ENCODE measurements around the gene TLCD2.
A peak's percentile ranks its signal among the peaks of the same experiment; 100 is the strongest.
"Not testable (repeated sequence)": the region's sequence is repeated elsewhere in the genome, so short reads cannot be mapped to it uniquely, and the experiment has no call there.

The TLCD2 gene

DNA sequence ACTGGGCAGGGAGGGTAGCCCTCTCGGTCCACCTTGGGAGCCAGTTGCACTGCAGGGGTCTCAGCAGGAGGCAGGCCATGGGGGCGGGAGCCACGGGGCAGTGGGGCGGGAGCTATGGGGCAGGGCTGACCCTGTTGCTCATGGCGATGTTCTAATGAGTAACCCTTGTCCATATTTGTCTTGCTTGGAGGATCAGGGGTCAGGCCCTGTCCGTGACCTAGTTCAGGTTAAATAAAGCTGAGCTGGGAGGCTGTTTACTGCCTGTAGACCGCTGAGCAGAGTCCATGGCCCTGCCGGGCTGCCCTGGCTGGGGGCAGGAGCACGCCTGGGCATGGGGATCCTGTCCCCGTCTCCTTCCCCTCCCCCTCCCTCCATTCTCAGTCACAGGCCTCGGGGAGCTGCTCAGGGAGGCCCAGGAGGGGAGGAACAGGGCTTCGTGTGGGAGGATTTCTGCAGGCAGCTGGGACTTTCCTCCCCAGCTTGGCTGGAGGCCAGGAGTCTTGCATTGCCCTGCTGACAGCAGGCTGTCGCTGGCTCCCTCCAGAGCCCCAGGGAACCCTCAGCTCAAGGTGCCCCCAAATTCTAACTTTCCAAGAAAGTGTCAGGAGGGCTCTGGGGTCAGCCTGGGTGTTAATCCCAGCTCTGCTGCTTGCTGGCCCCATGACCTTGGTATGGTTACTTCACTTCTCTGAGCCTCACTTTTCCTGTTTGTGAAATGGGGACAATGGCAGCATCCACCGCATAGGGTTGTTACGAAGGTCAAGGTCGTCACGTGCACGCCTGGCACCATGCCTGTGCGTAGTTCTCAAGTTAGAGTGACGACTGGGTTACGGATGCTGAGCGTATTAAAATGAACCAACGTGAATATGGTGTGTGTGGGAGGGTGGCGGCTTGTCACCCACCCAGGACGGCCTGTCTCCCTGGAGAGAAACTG lies 26.4 kb upstream of the TLCD2 start:
- DNase-seq: peak in 2 of 51 donors; percentile 12 to 22

DNA sequence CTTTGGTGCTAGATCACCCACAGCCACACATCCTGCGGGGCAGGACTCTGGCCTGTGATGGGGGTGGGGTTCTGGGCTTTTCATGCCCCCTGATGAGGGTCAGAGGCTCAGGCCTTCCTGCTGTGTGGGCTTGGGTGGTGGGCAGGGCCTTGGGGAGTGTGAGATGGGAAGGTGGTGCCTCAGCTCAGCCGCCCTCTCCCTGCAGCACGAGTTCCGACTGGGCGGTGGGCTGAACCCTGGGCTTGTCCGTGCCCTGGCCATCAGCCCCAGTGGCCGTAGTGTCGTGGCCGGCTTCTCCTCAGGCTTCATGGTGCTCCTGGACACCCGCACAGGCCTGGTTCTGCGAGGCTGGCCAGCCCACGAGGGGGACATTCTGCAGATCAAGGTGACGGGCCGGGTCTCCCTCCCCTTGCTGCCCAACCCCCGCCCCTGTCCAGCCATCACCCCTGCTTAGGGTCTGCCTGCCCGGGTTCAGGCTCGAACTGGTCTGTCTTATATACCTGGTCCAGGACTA lies 25.7 kb upstream of the TLCD2 start:
- no peak for DNase-seq

DNA sequence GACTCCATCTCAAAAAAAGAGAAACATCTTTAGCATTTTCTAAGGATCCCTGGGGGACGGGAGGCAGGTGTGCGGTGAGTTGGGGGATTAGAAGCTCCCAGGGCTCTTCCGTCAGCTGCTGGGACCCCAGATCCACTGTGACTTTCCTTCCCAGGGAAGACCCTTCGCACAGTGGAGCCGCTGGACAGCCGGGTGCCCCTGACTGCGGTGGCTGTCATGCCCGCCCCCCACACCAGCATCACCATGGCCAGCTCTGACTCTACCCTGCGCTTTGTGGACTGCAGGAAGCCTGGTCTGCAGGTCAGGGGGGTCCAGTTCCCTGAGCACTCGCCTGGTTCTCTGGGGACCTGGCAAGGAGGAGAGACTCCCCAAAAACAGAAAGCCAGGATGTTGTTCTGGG lies 25.2 kb upstream of the TLCD2 start:
- no peak for DNase-seq

DNA sequence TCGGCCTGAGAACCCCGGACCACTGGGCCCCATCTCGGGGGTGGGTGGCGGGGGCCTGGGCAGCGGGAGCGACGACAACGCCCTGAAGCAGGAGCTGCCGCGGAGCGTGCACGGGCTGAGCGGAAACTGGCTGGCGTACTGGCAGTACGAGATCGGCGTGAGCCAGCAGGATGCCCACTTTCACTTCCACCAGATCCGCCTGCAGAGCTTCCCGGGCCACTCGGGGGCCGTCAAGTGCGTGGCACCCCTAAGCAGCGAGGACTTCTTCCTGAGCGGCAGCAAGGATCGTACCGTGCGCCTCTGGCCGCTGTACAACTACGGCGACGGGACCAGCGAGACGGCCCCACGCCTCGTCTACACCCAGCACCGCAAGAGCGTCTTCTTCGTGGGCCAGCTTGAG lies 23.6 kb upstream of the TLCD2 start:
- no peak for DNase-seq

DNA sequence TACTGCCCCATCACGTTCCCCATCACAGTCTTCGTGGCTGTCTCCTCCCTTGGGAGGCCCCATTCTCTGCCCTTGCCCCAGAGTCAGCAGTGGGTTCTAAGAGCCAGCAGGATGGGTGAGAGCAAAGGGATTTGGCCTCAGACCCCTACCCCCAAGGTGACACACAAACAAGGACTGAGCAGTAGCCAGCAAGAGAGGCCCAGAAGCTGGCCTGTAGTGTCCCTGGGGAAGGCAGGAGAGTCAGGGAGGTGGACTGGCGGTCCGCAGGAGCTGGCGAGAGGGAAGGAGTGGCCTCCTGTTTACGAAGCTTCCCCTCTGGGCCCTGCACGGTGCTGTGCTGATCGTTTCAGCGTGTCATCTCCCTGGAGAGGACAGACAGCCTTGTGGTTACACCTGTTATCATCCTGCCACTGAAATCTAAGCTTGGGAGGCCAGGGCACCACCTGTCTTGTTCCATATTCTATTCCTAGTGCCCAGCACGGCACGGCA lies 22.7 kb upstream of the TLCD2 start:
- no peak for DNase-seq

DNA sequence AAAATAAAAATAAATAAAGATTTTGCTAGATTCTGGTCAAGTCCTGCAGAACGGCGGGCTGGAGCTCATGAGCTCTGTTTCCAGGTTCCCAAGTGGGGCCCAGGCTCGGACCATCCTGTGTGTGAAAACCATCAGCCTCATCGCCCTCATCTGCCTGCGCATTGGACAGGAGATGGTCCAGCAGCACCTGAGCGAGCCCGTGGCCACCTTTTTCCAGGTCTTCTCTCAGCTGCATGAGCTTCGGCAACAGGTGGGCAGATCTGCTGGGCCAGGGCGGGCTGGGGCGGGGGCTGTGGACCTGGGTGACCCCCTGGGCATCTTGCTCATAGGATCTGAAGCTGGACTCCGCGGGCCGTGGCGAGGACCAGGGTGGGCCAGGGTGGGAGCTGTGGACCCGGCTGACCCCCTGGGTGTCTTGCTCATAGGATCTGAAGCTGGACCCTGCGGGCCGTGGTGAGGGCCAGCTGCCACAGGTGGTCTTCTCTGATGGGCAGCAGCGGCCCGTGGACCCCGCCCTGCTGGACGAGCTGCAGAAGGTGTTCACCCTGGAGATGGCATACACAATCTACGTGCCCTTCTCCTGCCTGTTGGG lies 22.2 kb upstream of the TLCD2 start:
- DNase-seq: no peak

DNA sequence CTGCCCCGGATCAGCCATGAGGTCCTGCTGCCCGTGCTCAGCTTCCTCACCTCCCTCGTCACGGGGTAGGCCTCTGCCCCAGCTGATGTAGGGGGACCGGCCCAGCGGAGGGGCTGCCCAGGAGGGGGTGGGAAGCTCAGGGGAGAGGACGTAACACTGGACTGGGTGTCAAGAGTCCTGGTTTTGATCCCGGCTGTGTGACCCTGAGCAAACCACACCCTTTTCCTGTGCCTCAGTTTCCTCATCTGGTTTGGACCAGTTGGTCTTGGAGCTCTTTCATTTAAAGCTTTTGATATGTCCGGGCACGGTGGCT lies 21.0 kb upstream of the TLCD2 start:
- DNase-seq: no peak

DNA sequence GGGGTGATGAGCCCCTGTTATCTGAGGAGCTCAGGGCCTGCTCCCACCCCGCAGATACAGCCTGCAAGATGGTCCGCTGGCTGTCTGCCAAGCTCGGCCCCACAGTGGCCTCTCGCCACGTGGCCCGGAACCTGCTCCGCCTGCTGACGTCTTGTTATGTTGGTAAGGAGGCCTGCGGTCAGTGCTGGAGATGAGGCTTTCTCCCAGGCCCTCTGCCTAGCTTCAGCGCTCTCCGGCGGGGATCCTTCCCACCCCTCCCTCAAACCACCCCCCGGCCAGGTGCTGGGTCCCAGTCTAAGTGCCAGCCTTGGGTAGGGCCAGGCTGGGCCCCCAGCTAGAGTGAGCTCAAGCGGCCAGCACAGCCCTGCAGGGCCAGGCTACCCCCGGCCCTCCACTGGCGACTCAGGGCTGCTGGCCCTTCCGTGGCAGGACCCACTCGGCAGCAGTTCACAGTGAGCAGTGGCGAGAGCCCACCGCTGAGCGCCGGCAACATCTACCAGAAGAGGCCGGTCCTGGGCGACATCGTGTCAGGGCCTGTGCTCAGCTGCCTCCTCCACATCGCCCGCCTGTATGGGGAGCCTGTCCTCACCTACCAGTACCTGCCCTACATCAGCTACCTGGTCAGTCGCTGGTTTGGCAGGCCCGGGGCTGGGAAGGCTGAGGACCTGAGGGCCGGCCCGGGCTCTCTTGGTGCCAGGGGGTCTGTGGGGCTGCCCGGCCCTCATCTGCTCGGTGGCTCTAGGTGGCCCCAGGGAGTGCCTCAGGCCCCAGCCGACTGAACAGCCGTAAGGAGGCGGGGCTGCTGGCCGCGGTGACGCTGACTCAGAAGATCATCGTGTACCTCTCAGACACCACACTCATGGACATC lies 20.4 kb upstream of the TLCD2 start:
- peak in 22 of 51 donors; percentile 11 to 61 (median 36) for DNase-seq

DNA sequence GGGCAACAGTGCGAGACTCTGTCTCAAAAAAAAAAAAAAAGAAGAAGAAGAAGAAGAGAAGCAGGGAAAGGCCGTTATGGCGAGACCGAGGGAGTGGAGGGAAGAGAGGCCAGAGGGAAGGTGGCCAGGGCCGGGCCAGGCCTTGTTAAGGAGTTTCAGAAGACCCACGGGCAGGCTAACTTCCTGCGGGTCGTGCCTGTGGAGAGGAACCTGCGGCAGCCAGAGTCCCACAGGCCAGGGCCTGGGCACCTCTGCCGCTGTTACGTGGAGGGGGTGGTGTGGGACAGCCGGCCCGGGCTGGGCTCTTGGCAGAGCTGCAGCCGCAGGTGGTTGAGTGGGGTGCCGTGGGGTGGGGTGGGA lies 19.8 kb upstream of the TLCD2 start:
- no peak for DNase-seq

DNA sequence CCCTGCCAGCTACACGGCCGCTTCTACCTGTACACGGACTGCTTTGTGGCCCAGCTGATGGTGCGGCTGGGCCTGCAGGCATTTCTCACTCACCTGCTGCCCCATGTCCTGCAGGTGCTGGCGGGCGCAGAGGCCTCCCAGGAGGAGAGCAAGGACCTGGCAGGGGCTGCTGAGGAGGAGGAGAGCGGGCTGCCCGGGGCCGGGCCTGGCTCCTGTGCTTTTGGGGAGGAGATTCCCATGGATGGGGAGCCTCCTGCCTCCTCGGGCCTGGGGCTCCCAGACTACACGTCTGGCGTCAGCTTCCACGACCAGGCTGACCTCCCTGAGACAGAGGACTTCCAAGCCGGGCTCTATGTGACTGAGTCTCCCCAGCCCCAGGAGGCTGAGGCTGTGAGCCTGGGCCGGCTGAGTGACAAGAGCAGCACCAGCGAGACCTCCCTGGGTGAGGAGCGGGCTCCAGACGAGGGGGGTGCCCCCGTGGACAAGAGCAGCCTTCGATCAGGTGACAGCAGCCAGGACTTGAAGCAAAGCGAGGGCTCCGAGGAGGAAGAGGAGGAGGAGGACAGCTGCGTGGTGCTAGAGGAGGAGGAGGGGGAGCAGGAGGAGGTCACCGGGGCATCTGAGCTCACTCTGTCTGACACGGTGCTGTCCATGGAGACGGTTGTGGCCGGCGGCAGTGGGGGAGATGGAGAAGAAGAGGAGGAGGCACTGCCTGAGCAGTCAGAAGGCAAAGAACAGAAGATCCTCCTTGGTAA lies 17.9 kb upstream of the TLCD2 start:
- DNase-seq: no peak

DNA sequence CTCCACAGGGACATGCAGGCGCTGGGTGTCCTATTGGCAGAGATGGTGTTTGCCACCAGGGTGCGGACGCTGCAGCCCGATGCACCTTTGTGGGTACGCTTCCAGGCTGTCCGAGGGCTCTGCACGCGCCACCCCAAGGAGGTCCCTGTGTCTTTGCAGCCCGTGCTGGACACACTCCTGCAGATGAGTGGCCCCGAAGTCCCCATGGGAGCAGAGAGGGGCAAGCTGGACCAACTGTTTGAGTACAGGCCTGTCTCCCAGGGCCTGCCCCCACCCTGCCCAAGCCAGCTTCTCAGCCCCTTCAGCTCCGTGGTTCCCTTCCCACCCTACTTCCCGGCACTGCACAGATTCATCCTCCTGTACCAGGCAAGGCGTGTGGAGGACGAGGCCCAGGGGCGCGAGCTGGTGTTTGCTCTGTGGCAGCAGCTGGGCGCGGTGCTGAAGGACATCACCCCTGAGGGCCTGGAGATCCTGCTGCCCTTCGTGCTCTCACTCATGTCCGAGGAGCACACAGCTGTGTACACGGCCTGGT lies 17.1 kb upstream of the TLCD2 start:
- no peak for DNase-seq

DNA sequence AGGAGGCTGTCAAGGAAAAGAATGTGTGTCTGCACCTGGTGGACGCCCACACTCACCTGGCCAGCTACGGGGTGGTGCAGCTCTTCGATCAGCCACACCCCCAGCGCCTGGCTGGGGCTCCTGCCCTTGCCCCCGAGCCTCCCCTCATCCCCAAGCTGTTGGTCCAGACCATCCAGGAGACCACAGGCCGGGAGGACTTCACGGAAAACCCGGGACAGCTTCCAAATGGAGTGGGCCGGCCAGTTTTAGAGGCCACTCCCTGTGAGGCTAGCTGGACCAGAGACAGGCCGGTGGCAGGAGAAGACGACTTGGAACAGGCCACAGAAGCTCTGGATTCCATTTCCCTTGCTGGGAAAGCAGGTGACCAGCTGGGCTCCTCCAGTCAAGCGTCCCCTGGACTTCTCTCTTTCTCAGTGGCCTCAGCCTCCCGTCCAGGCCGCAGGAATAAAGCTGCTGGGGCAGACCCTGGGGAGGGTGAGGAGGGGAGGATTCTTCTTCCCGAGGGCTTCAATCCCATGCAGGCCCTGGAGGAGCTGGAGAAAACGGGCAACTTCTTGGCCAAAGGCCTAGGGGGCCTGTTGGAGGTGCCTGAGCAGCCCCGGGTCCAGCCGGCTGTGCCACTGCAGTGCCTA lies 16.6 kb upstream of the TLCD2 start:
- no peak for DNase-seq

DNA sequence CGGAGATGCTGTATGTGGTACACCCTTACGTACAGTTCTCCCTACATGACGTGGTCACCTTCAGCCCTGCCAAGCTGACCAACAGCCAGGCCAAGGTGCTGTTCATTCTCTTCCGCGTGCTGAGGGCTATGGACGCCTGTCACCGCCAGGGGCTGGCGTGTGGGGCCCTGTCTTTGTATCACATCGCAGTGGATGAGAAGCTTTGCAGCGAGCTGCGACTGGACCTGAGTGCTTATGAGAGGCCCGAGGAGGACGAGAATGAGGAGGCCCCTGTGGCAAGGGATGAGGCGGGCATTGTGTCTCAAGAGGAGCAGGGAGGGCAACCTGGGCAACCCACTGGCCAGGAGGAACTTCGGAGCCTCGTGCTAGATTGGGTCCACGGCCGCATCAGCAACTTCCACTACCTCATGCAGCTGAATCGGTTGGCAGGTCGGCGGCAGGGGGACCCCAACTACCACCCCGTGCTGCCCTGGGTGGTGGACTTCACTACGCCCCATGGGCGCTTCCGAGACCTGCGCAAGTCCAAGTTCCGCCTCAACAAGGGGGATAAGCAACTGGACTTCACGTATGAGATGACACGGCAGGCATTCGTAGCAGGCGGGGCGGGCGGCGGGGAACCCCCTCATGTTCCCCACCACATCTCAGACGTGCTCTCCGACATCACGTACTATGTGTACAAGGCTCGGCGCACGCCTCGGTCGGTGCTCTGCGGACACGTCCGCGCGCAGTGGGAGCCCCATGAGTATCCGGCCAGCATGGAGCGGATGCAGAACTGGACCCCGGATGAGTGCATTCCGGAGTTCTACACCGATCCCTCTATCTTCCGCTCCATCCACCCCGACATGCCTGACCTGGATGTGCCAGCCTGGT lies 15.7 kb upstream of the TLCD2 start:
- no peak for DNase-seq

DNA sequence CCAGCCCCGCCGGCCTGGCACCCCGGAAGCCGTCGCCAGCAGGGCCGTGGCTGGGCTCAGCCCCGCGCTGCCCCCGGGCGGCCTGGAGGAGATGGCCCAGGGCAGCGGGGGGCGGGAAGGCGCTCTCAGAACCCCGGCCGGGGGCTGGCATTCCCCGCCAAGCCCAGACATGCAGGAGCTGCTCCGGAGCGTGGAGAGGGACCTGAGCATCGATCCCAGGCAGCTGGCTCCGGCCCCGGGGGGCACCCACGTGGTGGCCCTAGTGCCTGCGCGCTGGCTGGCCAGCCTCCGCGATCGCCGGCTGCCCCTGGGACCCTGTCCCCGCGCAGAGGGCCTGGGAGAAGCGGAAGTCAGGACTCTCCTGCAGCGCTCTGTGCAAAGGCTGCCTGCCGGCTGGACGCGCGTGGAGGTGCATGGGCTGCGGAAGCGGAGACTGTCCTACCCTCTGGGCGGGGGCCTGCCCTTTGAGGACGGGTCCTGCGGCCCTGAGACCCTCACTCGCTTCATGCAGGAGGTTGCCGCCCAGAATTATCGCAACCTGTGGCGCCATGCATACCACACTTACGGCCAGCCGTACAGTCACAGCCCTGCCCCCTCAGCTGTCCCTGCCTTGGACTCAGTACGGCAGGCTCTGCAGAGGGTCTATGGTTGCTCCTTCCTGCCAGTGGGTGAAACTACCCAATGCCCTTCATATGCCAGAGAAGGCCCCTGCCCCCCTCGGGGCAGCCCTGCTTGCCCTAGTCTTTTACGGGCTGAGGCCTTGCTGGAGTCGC lies 14.9 kb upstream of the TLCD2 start:
- peak in 7 of 51 donors; percentile 21 to 66 (median 59) for DNase-seq

DNA sequence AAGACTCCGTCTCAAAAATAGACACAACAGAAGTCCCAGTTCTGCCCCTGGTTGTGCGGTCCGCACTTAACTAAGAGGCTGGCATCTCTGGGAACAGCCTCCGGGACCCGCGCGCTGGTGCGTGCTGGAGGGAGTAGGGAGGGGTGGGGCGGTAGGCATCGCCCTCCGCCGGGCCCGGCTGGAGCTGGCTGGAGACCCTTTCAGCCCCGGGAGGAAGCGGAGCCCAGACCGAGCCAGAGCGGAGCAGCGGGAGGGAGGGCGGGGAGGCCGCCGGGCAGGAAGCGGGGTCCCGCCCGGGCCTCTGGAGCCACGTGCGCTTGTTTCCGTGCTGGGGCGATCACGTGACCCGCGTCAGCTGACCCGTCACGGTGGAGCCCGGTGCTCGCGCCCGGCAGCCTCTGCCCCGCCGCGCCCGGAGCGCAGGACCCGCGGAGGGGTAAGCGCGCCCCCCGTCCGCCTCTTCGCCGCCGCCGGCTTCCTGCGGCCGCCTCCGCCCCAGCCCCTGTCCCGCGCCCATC lies 14.2 kb upstream of the TLCD2 start, which contains the start of gene WDR81:
Gene WDR81 (plus strand): TSS at position 354 of the 518 bp plus-strand sequence. CDS start 256 bp downstream, outside the sequence.
- DNase-seq: peak; percentile 52 to 95 (median 83)

DNA sequence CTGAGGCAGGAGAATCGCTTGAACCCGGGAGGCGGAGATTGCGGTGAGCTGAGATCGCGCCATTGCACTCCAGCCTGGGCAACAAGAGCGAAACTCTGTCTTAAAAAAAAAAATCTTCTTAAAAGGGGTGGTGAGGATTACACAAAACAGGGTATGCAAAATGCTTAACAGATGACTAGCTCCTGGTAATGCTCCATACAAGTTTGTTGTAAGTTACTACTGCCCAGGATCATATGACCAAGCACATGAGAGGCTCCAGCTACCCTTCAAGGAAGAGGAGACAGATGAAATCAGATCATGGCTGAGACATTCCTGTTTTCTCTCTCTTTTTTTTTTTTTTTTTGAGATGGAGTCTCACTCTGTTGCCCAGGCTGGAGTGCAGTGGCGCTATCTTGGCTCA lies 11.8 kb upstream of the TLCD2 start:
- DNase-seq: not testable (repeated sequence)

DNA sequence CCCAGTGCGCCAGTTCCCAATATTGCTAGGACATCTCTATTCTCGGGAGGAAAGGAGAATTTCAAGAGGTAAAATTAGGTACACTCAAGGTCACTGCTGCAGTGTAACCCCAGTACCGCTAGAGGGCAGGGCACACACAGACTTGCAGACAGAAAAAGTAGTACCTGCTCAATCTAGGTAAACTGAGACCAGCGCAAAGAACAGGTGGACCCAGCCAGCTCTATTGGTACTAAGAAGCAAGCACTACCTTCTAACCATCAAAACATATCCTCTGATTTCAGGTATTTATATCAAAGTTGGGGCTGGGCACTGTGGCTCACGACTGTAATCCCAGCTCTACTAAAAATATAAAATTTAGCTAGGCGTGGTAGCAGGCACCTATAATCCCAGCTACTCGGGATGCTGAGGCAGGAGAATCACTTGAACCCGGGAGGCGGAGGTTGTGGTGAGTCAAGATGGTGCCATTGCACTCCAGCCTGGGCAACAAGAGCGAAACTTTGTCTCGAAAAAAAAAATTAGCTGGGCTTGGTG lies 10.7 kb upstream of the TLCD2 start:
- DNase-seq: peak in 29 of 51 donors; percentile 5 to 69 (median 36)
